ENCODE results near the gene CCDC38.

DNA sequence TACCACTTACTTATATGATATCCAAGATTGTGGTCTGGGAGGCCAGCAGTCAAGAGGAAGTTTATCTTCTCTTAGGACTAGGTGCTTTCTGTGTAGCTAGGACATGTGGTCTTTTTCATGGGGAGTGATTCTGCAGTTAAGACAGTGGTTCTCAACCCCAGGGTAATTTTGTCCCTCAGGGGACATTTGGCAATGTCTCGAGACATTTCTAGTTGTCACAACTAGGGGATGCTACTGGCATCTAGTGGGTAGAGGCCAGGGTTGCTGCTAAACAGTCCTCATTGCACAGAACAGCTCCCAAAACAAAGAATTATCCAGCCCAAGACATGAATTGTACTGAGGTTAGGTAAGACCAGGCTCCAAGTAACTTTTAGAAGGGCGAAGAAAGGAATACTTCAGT is 20.7 kb upstream of the CCDC38 start:
- TF ChIP-seq, protein P1, sequence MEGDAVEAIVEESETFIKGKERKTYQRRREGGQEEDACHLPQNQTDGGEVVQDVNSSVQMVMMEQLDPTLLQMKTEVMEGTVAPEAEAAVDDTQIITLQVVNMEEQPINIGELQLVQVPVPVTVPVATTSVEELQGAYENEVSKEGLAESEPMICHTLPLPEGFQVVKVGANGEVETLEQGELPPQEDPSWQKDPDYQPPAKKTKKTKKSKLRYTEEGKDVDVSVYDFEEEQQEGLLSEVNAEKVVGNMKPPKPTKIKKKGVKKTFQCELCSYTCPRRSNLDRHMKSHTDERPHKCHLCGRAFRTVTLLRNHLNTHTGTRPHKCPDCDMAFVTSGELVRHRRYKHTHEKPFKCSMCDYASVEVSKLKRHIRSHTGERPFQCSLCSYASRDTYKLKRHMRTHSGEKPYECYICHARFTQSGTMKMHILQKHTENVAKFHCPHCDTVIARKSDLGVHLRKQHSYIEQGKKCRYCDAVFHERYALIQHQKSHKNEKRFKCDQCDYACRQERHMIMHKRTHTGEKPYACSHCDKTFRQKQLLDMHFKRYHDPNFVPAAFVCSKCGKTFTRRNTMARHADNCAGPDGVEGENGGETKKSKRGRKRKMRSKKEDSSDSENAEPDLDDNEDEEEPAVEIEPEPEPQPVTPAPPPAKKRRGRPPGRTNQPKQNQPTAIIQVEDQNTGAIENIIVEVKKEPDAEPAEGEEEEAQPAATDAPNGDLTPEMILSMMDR (IDR thresholded peaks at IDR 0.05), result peak; percentile 57
- TF ChIP-seq EZH2phosphoT487 (IDR thresholded peaks at IDR 0.05), result no peak
